Neural cell (in vitro differentiated cells): ENCODE data around the gene EFCAB11.

ENCODE experiments used
- EP300 ChIP-seq: fragments of 450-650 bp; conservative IDR thresholded peaks from 2 replicates; pipeline ENCODE4 v1.6.1; 2014; ENCODE audit warnings: antibody characterized with exemption, mild to moderate bottlenecking, moderate library complexity; ENCODE audit not compliant: poor library complexity, severe bottlenecking
- EZH2 ChIP-seq: fragments of 200-600, 300-800 bp; shearing (Covaris generic), sonication (generic); IDR thresholded peaks from 2 replicates; pipeline ENCODE4 v1.6.1; 2014; ENCODE audit warnings: antibody characterized with exemption, low read length, borderline replicate concordance, mild to moderate bottlenecking; ENCODE audit not compliant: insufficient read depth, poor library complexity, severe bottlenecking
- POLR2AphosphoS5 ChIP-seq: IDR thresholded peaks from 2 replicates; pipeline ENCODE4 v1.6.1; 2012
- RAD21 ChIP-seq: fragments of 450-650 bp; conservative IDR thresholded peaks from 2 replicates; pipeline ENCODE4 v1.6.1; 2014; ENCODE audit warnings: antibody characterized with exemption, mild to moderate bottlenecking, moderate library complexity
- TF ChIP-seq, protein P1 (sequence below): fragments of 450-650 bp; IDR thresholded peaks from 2 replicates; pipeline ENCODE4 v1.5.1; 2014; ENCODE audit warnings: antibody characterized with exemption, mild to moderate bottlenecking, moderate library complexity; ENCODE audit not compliant: poor library complexity, severe bottlenecking
- TF ChIP-seq, protein P2 (sequence below): IDR thresholded peaks from 2 replicates; pipeline ENCODE4 v1.6.1; 2012; ENCODE audit warnings: borderline replicate concordance

DNA sequence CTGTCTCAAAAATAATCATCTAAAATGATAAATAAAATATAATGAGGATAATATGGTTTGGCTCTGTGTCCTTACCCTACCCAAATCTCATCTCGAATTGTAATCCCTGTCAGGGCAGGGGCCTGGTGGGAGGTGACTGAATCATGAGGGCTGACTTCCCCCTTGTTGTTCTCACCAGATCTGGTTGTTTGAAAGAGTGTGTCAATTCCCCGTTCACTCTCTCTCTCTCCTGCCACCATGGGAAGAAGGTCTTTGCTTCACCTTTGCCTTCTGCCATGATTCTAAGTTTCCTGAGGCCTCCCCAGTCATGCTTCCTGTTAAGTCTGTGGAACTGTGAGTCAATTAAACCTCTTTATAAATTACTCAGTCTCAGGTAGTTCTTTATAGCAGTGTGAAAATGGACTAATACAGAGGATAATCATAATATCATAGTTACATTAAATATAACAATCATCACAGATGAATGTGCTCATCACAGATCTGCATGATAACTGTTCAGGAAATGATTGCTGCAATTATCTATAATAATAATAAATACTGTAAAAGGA is 12.6 kb downstream of the EFCAB11 start:
- TF ChIP-seq, protein P1, sequence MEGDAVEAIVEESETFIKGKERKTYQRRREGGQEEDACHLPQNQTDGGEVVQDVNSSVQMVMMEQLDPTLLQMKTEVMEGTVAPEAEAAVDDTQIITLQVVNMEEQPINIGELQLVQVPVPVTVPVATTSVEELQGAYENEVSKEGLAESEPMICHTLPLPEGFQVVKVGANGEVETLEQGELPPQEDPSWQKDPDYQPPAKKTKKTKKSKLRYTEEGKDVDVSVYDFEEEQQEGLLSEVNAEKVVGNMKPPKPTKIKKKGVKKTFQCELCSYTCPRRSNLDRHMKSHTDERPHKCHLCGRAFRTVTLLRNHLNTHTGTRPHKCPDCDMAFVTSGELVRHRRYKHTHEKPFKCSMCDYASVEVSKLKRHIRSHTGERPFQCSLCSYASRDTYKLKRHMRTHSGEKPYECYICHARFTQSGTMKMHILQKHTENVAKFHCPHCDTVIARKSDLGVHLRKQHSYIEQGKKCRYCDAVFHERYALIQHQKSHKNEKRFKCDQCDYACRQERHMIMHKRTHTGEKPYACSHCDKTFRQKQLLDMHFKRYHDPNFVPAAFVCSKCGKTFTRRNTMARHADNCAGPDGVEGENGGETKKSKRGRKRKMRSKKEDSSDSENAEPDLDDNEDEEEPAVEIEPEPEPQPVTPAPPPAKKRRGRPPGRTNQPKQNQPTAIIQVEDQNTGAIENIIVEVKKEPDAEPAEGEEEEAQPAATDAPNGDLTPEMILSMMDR, result no peak
- no peak for TF ChIP-seq POLR2AphosphoS5
- TF ChIP-seq EP300, result no peak
- TF ChIP-seq EZH2, result no peak
- TF ChIP-seq, protein P2, sequence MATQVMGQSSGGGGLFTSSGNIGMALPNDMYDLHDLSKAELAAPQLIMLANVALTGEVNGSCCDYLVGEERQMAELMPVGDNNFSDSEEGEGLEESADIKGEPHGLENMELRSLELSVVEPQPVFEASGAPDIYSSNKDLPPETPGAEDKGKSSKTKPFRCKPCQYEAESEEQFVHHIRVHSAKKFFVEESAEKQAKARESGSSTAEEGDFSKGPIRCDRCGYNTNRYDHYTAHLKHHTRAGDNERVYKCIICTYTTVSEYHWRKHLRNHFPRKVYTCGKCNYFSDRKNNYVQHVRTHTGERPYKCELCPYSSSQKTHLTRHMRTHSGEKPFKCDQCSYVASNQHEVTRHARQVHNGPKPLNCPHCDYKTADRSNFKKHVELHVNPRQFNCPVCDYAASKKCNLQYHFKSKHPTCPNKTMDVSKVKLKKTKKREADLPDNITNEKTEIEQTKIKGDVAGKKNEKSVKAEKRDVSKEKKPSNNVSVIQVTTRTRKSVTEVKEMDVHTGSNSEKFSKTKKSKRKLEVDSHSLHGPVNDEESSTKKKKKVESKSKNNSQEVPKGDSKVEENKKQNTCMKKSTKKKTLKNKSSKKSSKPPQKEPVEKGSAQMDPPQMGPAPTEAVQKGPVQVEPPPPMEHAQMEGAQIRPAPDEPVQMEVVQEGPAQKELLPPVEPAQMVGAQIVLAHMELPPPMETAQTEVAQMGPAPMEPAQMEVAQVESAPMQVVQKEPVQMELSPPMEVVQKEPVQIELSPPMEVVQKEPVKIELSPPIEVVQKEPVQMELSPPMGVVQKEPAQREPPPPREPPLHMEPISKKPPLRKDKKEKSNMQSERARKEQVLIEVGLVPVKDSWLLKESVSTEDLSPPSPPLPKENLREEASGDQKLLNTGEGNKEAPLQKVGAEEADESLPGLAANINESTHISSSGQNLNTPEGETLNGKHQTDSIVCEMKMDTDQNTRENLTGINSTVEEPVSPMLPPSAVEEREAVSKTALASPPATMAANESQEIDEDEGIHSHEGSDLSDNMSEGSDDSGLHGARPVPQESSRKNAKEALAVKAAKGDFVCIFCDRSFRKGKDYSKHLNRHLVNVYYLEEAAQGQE, result no peak
- TF ChIP-seq RAD21, result no peak
